NCI-H446 treated with DMSO at 0.1 percent for 48 hours (cell line): Measurements from ENCODE around the gene HSFX1.
"Not testable (repeated sequence)": the region's sequence is repeated elsewhere in the genome, so short reads cannot be mapped to it uniquely, and the experiment has no call there.

Experiments used
- DNase-seq: peaks from one replicate; lab custom pipeline; 2025; lab: John Stamatoyannopoulos, UW

HSFX1 gene

GRCh38 chrX:149773768-149774167, at the start of gene HSFX1:
HSFX1 (plus strand) TSS chrX:149774068; CDS start chrX:149774682, 614 bp downstream.
- DNase-seq, result not testable (repeated sequence)

DNA sequence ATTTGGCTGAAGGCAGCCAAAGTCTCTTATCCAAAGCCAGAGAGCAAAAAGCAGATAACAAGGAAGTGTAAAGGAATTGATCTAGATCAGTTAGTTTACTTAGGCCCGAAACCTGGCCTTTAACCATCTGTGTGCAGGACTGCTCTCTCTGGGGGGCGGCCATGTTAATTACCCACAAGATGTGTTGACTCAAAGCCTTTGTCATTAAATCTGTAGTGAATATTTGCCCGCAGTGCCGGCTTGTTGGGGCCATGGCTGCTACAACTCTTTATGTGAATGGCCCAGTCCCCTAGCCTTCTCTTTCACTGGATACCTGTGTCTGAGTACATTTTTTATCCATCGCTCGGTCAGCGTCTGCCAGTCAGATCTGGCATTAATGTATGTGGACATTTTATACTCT, 46.6 kb upstream of the HSFX1 start:
- not testable (repeated sequence) for DNase-seq

DNA sequence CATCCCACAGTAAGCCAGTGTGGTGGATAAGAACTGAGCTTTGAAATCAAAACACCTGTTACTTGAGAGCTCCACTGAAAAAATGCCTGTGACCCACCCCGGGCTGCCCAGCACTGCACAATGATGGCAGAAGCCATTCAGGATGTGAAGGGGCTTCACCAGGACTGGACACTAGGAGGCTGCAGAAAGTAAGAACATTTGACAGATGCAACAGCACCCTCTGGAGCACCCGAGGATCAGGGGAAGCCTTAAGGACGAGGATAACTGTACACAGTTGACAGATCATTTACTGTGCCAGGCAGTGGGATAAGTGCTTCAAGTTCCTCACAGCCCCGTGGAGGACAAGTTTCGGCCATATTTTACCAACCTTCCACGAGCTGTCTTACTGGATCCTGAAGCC, 31.6 kb upstream of the HSFX1 start:
- not testable (repeated sequence) for DNase-seq

DNA sequence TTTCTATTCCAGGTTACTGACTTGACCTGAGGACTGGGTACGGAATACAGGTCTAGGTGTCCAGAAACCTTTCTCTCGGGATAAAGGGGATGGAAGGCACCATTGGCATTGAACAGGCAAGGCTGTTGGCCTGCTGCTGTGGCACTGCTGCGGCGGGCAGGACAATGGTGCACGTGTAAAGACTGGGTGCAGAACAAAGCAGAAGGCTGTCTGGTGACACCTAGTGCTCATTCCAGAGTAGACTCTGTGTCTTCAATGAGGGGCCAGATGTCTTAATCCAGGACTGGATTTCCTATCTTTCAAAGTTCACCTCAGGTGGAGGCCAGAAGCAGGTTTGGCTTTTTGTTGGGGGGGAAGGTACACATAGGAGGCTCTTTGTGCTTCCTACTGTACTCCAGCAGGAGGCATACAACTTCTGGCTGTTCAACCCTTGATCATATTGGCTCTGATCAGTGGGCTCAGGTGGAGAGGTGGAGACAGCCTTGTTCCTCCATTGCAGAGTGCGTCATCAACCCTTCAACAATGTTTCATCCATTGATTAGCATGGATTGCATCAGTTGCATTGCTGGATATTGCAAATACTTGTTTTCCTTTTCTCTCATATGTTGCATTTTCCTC, 27.4 kb upstream of the HSFX1 start:
- not testable (repeated sequence) for DNase-seq

DNA sequence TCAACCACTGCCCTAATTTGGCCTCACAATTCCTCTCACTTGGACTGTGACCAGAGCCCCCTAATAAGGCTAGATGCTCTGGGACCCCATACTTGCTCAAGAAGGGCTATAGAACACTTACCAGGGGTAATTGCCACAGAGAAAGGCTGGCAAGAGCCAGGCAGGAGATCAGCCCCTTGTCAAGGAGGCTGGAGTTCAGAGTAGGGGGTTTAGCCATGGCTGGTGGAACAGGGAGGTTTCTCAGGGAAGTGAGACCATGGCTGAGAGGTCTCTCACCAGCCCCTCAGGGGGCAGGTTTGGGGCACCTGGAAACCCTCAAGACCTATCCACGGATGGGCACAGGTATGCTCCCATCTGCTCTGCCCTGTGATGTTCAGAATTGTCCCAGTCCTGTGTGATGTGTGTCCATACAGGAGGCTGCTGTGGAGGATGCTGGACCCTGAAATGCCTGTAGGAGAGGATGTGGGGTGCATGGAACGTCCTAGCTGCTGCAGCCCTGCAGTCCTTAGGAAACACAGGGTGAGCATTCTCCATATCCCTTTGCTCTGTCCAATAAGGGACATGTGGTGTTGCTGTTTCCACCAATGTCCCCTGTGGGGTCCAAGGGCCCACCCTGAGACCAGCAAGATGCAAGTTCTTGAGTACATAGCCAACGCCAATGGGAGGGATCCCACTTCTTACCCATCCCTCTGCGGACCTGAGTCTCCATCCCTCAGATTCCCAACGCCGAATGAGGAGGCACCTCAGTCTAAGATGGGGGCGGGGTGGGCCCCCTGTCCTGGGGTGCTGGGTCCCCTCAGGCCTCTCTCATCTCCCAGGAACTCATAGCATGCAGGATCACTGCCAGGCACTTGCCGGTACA, 16.4 kb upstream of the HSFX1 start:
- no peak for DNase-seq

DNA sequence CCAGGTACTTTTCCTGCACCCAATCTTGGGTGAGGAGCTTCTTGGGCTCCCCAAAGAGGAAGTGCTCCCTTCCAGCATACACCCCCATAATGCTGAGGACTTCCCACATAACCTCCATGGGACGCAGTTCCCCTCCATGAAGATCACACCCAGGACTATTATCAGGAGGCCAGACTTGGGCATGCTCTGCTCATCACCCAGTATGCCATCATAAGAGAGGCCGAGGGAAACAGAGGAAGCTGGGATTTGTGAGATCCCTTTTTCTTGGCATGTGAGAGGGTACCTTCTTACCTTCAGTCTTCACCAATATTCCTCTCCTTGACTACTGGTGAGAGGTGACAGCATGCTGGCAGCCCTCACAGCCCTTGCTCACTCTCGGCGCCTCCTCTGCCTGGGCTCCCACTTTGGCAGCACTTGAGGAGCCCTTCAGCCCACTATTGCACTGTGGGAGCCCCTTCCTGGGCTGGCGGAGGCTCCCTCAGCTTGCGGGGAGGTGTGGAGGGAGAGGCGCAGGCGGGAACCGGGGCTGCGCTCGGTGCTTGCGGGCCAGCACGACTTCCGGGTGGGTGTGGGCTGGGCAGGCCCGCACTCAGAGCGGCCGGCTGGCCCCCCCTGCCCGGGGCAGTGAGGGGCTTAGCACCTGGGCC, 15.7 kb upstream of the HSFX1 start:
- DNase-seq, result no peak

DNA sequence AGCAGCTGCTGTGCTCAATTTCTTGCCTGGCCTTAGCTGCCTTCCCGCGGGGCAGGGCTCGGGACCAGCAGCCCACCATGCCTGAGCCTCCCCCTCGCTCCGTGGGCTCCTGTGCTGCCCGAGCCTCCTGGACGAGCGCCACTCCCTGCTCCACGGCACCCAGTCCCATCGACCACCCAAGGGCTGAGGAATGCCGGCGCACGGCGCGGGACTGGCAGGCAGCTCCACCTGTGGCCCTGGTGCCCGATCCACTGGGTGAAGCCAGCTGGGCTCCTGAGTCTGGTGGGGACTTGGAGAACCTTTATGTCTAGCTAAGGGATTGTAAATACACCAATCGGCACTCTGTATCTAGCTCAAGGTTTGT, 15.2 kb upstream of the HSFX1 start:
- DNase-seq, result not testable (repeated sequence)

DNA sequence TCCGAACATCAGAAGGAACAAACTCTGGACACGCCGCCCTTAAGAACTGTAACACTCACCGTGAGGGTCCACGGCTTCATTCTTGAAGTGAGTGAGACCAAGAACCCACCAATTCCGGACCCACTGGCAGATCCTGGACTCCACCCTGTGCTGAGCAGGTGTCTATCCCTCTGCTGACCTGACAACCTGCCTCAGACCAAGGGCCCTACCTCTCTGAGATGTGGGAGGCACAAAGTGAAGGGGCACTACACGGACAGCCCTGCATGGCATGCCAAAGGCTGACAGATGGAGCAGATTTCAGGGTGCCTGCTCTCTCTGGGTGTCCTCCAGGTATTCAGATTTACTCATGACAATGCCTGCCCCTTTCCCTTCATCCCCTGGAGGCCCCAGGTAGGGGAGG, 14.0 kb upstream of the HSFX1 start:
- DNase-seq, result no peak

- no peak for DNase-seq
These were observed 12.9 kb upstream of the HSFX1 start for GRCh38 chrX:149760965-149761364.

- not testable (repeated sequence) for DNase-seq
These were observed 11.8 kb upstream of the HSFX1 start for GRCh38 chrX:149761858-149762674.

- DNase-seq, result no peak
These were observed 10.9 kb upstream of the HSFX1 start for GRCh38 chrX:149762696-149763614.

DNA sequence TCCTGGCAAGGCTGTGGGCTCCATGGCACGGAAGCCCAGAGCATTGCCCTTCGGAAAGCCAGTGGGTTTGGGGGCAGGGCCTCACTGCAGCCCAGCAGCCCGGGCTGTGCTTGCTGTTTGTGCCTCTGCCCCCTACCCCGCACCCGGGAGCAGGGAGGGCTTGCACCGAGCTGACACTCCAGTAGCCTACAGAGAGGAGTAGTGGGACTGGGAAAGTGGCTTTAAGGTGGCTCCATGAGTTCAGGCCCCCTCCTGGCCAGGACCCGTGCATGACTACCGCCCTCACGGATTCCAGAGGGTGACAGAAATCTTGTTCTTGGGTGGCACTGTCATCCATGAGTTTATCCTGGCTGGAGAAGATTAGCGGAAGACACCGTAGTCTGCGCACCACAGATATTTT, 3.5 kb upstream of the HSFX1 start:
- not testable (repeated sequence) for DNase-seq

DNA sequence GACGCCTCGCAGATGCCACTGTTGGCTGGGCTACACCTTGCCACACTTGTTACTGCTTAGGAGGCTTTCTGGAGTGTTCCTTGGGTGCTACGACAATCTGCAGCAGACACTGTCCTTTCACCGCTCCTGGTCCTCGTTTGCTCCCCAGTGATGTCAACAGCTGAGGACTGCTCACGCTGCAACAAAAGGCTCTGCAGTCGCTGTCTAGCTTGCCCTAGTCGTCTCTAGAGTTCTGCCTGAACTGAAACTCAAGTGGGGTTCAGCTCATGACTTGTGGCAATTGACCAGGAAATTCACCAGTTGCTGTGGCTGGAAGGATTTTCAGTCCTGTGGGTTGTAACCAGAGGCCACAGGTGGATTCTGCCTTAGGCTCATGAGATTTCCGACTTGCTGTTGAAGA, 842 bp upstream of the HSFX1 start:
- DNase-seq, result not testable (repeated sequence)

DNA sequence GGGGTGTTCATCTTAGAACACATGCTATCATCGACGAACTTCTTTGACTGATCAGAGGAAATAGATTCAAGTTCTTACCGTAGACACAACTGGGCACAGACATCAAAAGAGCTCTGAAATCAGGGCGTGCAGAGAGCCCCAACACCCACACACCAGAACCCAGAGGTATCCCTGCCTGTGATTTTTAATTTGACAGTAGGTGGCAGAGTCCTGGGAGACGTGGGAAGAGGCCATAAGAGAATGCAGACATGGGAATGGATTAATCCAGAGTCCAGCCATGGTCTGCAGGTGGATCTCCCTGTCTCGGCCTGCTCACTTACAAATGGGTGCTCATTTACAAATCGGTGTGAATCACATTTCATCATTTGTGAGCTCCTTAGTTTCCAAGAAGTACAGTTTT, 4.1 kb downstream of the HSFX1 start:
- DNase-seq, result not testable (repeated sequence)

- DNase-seq, result not testable (repeated sequence)
These were observed 7.9 kb downstream of the HSFX1 start, which contains the start of gene MAGEA9 for GRCh38 chrX:149781727-149782126. MAGEA9 (plus strand) TSS chrX:149781930; CDS start chrX:149786211, 4,281 bp downstream.

DNA sequence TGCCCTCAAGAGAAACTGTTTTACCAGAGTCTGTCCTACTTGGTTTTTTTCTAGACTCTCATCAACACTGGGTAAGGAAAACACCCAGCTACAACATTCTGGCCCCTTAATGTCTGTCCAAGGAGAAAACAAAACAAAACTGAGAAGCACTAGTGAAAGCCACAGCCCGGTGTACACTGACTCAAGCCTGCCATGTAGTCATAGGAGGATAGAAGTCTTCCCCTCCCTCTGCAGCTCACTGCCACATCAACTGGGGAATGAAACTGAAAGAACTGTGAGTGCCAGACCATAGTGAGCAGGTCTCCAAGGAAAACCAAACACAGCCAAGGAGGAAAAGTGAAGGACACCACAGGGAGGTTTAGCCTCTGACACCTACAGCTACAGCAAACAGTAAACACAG, 21.7 kb downstream of the HSFX1 start:
- not testable (repeated sequence) for DNase-seq

- no peak for DNase-seq
These were observed 25.3 kb downstream of the HSFX1 start for GRCh38 chrX:149799095-149799714.

GRCh38 chrX:149799938-149800337, 26.1 kb downstream of the HSFX1 start:
- DNase-seq, result no peak

DNA sequence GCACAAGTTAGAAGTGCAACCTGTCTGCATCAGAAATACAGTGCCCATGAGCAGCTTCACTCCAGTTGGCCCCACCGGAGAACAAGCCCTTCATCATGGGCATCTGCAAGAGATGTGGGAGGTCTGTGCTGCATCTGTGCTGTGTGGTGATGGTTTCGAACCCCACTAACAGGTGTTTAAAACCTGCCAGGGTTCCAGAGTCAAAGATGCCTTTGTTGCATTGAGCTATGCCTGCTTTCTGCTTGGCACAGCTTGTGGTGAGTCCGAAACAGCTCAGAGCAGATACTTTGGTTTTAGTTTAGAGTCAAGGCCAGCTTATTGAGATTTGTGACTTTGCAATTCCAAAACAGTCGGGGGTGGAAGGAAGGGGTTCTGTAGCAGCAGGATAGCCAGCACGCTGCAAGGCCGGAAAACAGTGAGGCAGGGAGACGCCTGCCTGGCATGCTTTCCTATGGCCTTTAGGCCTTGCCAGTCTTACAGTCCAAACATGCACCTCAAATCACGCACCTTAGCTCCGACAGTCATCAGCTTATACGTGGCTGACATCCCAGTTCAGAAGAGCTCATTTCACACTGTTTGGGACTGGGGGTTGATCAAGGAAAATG, 29.7 kb downstream of the HSFX1 start:
- no peak for DNase-seq

GRCh38 chrX:149804102-149804501, 30.2 kb downstream of the HSFX1 start:
- DNase-seq, result no peak
